MM.1S (cell line): ENCODE data around the gene SMAD3.

Source experiments
- DNase-seq: peaks from one replicate; pipeline ENCODE4 v3.0.0-alpha.2; 2015
- H2AFZ ChIP-seq: fragments of 300-600 bp; sonication (generic); 2 replicates; pipeline ENCODE4 v1.6.0; 2016; ENCODE audit warnings: antibody characterized with exemption, low read length
- H3F3A ChIP-seq: fragments of 300-600 bp; sonication (generic); 2 replicates; pipeline ENCODE4 v1.6.1; 2016; ENCODE audit warnings: mild to moderate bottlenecking, antibody characterized with exemption, low read length, moderate library complexity, mixed read lengths; ENCODE audit not compliant: insufficient read depth
- H3K27ac ChIP-seq: fragments of 300-600 bp; sonication (generic); 2 replicates; pipeline ENCODE4 v1.5.1; 2016; ENCODE audit warnings: mild to moderate bottlenecking, low read length
- H3K27me3 ChIP-seq: fragments of 300-600 bp; sonication (generic); replicated peaks from 2 replicates; pipeline ENCODE4 v1.6.0; 2016; ENCODE audit warnings: low read length; ENCODE audit not compliant: insufficient read depth
- H3K36me3 ChIP-seq: fragments of 300-600 bp; sonication (generic); replicated peaks from 2 replicates; pipeline ENCODE4 v1.6.1; 2016; ENCODE audit warnings: mild to moderate bottlenecking, low read length, mixed read lengths; ENCODE audit not compliant: insufficient read depth
- H3K4me1 ChIP-seq: fragments of 300-600 bp; sonication (generic); 2 replicates; pipeline ENCODE4 v1.6.1; 2016; ENCODE audit warnings: low read length, mixed read lengths
- H3K4me2 ChIP-seq: fragments of 300-600 bp; sonication (generic); 2 replicates; pipeline ENCODE4 v1.6.0; 2016; ENCODE audit warnings: low read depth, low read length
- H3K4me3 ChIP-seq: fragments of 300-600 bp; sonication (generic); 2 replicates; pipeline ENCODE4 v1.5.1; 2016; ENCODE audit warnings: low read length, mixed read lengths
- H3K79me2 ChIP-seq: fragments of 300-600 bp; sonication (generic); 2 replicates; pipeline ENCODE4 v1.6.1; 2016; ENCODE audit warnings: mixed run types, low read length, mixed read lengths
- H3K9ac ChIP-seq: fragments of 300-600 bp; sonication (generic); 2 replicates; pipeline ENCODE4 v1.6.1; 2016; ENCODE audit warnings: low read length, mixed read lengths
- H3K9me2 ChIP-seq: fragments of 300-600 bp; sonication (generic); replicated peaks from 2 replicates; pipeline ENCODE4 v1.6.1; 2016; ENCODE audit warnings: mild to moderate bottlenecking, low read length, mixed read lengths; ENCODE audit not compliant: insufficient read depth
- H3K9me3 ChIP-seq: fragments of 300-600 bp; sonication (generic); replicated peaks from 2 replicates; pipeline ENCODE4 v1.6.1; 2016; ENCODE audit warnings: mild to moderate bottlenecking, low read length, mixed read lengths; ENCODE audit not compliant: insufficient read depth
- H4K20me1 ChIP-seq: fragments of 300-600 bp; sonication (generic); 2 replicates; pipeline ENCODE4 v1.6.1; 2016; ENCODE audit warnings: mild to moderate bottlenecking, low read length, moderate library complexity, mixed read lengths; ENCODE audit not compliant: insufficient read depth
- EZH2 ChIP-seq: fragments of 300-600 bp; sonication (generic); optimal IDR thresholded peaks from 2 replicates; pipeline ENCODE3; 2017; ENCODE audit warnings: low read depth, mild to moderate bottlenecking, antibody characterized with exemption, low read length, mixed read lengths
- EZH2phosphoT487 ChIP-seq: fragments of 300-600 bp; sonication (generic); IDR thresholded peaks from 2 replicates; pipeline ENCODE4 v1.6.1; 2018; ENCODE audit warnings: antibody characterized with exemption, low read length
- TF ChIP-seq, protein P1 (sequence below): fragments of 300-600 bp; sonication (generic); IDR thresholded peaks from 2 replicates; pipeline ENCODE4 v1.5.1; 2016; ENCODE audit warnings: antibody characterized with exemption, low read length, mixed read lengths

SMAD3 gene

DNA sequence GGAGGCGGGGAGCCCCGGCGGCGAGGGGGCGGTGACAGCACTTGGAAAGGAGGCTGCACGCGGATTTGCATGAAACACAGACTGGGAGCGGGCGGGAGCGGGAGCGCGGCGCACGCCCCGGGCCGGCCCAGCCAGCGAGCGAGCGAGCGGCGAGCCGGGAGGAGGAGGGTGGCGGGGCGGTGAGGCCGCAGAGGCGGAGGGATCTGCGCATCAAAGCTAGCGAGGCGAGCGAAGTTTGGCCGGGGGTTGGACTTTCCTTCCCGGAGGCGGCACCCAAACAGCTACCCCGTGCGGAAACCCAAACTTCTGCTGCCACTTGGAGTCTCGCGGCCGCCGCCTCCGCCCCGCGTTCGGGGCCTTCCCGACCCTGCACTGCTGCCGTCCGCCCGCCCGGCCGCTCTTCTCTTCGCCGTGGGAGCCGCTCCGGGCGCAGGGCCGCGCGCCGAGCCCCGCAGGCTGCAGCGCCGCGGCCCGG lies at the start of gene SMAD3:
Gene SMAD3 (plus strand): TSS at position 72 of the 475 bp plus-strand sequence. CDS start 553 bp downstream, outside the sequence.
- TF ChIP-seq, protein P1, sequence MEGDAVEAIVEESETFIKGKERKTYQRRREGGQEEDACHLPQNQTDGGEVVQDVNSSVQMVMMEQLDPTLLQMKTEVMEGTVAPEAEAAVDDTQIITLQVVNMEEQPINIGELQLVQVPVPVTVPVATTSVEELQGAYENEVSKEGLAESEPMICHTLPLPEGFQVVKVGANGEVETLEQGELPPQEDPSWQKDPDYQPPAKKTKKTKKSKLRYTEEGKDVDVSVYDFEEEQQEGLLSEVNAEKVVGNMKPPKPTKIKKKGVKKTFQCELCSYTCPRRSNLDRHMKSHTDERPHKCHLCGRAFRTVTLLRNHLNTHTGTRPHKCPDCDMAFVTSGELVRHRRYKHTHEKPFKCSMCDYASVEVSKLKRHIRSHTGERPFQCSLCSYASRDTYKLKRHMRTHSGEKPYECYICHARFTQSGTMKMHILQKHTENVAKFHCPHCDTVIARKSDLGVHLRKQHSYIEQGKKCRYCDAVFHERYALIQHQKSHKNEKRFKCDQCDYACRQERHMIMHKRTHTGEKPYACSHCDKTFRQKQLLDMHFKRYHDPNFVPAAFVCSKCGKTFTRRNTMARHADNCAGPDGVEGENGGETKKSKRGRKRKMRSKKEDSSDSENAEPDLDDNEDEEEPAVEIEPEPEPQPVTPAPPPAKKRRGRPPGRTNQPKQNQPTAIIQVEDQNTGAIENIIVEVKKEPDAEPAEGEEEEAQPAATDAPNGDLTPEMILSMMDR: no peak
- no peak for TF ChIP-seq EZH2
- no peak for TF ChIP-seq EZH2phosphoT487
- H3K4me1 ChIP-seq: peaks cover 23% of the 10 kb centered on the region
- peak within 1 kb of the TSS; percentile 7; the same call in 1 of the 2 replicates for H3K27ac ChIP-seq
- peak within 1 kb of the TSS; percentile 97 for H3K4me2 ChIP-seq
- peak; percentile 91 for DNase-seq
- peaks cover 41% of the 10 kb centered on the region for H3K79me2 ChIP-seq
- H2AFZ ChIP-seq: peak within 1 kb of the TSS; percentile 74
- H3K9ac ChIP-seq: peak within 1 kb of the TSS; percentile 81
- H3K36me3 ChIP-seq: no peaks in the 10 kb centered on the region
- peaks cover 30% of the 10 kb centered on the region for H3F3A ChIP-seq
- H3K4me3 ChIP-seq: peak within 1 kb of the TSS; percentile 95
- H4K20me1 ChIP-seq: no peaks in the 10 kb centered on the region
- peaks cover 4% of the 10 kb centered on the region; the same call in 1 of the 2 replicates for H3K27me3 ChIP-seq
- no peaks in the 10 kb centered on the region for H3K9me3 ChIP-seq
- no peaks in the 10 kb centered on the region for H3K9me2 ChIP-seq

GRCh38 chr15:67017311-67017710 lies 48.1 kb upstream of the SMAD3 start:
- Histone ChIP-seq H4K20me1 (no peaks in the 10 kb centered on the region), H3K4me2 (no peak overlapping the region), H3K9ac (no peak overlapping the region), H3K4me3 (no peak overlapping the region), H3K9me3 (no peaks in the 10 kb centered on the region), H3K36me3 (no peaks in the 10 kb centered on the region), H3F3A (no peaks in the 10 kb centered on the region), H3K27ac (no peak overlapping the region), H3K79me2 (no peaks in the 10 kb centered on the region), H3K27me3 (no peaks in the 10 kb centered on the region), H3K4me1 (no peaks in the 10 kb centered on the region), H3K9me2 (no peaks in the 10 kb centered on the region), H2AFZ (no peak overlapping the region)
- DNase-seq: no peak
- TF ChIP-seq EZH2phosphoT487 (no peak), EZH2 (no peak)
- TF ChIP-seq, protein P1: no peak

DNA sequence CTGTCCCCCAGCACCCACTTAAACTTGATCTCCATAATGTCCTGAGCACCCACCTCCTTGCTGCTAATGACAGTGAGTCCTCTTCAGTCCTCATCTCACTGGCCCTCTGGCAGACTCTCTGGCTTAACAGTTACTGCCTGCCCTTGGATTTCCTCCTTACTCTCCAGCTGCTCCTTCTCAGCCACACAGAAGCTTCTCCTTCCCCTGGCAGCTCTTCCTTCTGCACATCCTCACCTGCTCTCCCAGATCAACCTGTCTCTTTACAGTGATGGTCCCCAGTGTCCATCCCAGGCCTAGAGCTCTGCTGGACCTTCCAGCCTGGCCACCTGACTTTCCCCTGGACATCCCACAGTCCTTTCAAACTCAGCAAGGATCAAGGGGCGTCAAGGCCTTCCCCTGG lies 47.4 kb upstream of the SMAD3 start:
- no peaks in the 10 kb centered on the region for H3F3A ChIP-seq
- H3K4me1 ChIP-seq: no peaks in the 10 kb centered on the region
- no peak for DNase-seq
- H3K9me2 ChIP-seq: no peaks in the 10 kb centered on the region
- no peak overlapping the region for H3K4me2 ChIP-seq
- no peaks in the 10 kb centered on the region for H4K20me1 ChIP-seq
- H3K79me2 ChIP-seq: no peaks in the 10 kb centered on the region
- H3K27ac ChIP-seq: no peak overlapping the region
- no peak overlapping the region for H2AFZ ChIP-seq
- H3K9me3 ChIP-seq: no peaks in the 10 kb centered on the region
- no peaks in the 10 kb centered on the region for H3K27me3 ChIP-seq
- H3K4me3 ChIP-seq: no peak overlapping the region
- no peaks in the 10 kb centered on the region for H3K36me3 ChIP-seq
- no peak for TF ChIP-seq EZH2
- H3K9ac ChIP-seq: no peak overlapping the region

GRCh38 chr15:67018441-67018840 lies 47.0 kb upstream of the SMAD3 start:
- H3K4me2 ChIP-seq: no peak overlapping the region
- no peak for TF ChIP-seq EZH2
- peaks cover under 1% of the 10 kb centered on the region; the same call in 1 of the 2 replicates for H3F3A ChIP-seq
- H3K36me3 ChIP-seq: no peaks in the 10 kb centered on the region
- H3K4me3 ChIP-seq: no peak overlapping the region
- H3K27me3 ChIP-seq: no peaks in the 10 kb centered on the region
- H3K79me2 ChIP-seq: no peaks in the 10 kb centered on the region
- DNase-seq: no peak
- H4K20me1 ChIP-seq: no peaks in the 10 kb centered on the region
- no peak overlapping the region for H3K27ac ChIP-seq
- H3K4me1 ChIP-seq: no peaks in the 10 kb centered on the region
- no peak overlapping the region for H3K9ac ChIP-seq
- H3K9me2 ChIP-seq: no peaks in the 10 kb centered on the region
- H3K9me3 ChIP-seq: no peaks in the 10 kb centered on the region
- no peak overlapping the region for H2AFZ ChIP-seq
